Upper lobe of left lung (tissue), 6 donors: Measurements from ENCODE around the gene MAP2K6. TPM values are rescaled to one million over a fixed set of nuclear protein-coding genes. Genes with fewer than 3 reads are reported as not detected.
A peak's percentile ranks its signal among the peaks of the same experiment; 100 is the strongest.

Source experiments
- ATAC-seq, 2 donors: fragments of 200-7000 bp; cut with Tn5 transposase; one replicate each; pipeline ENCODE4 v1.9.1; 2022; ENCODE audit warnings: mild to moderate bottlenecking in 2 of 2, moderate library complexity in 2 of 2; ENCODE audit not compliant: low FRiP score in 2 of 2
- DNase-seq, 2 donors: peaks; one replicate each; pipeline ENCODE4 v3.0.0-alpha.2; 2019 to 2020
- H3K27ac ChIP-seq, 4 donors: fragments of 200-600 bp; sonication (generic); one replicate each; pipeline ENCODE4 v1.5.1; 2016 to 2019
- H3K27me3 ChIP-seq, 4 donors: fragments of 200-600 bp; sonication (generic); one replicate each; pipeline ENCODE4 v1.5.1; 2017 to 2019
- H3K36me3 ChIP-seq, 4 donors: fragments of 200-600 bp; sonication (generic); one replicate each; pipeline ENCODE4 v1.5.1; 2016 to 2019
- H3K4me1 ChIP-seq, 4 donors: fragments of 200-600 bp; sonication (generic); one replicate each; pipeline ENCODE4 v1.5.1; 2018 to 2019
- H3K4me3 ChIP-seq, 4 donors: fragments of 200-600 bp; sonication (generic); one replicate each; pipeline ENCODE4 v1.5.1; 2017 to 2019; ENCODE audit warnings: mild to moderate bottlenecking in 2 of 4, moderate library complexity in 1 of 4
- H3K9me3 ChIP-seq, 4 donors: fragments of 200-600 bp; sonication (generic); one replicate each; pipeline ENCODE4 v1.5.1; 2018 to 2019
- EP300 ChIP-seq, 4 donors: sonication (generic); formaldehyde crosslinking; IDR thresholded peaks; one replicate each; pipeline ENCODE4 v1.5.1; 2017; ENCODE audit warnings: antibody characterized with exemption in 4 of 4, control low read depth in 2 of 4
- POLR2A ChIP-seq, 4 donors: fragments of 450-650 bp; IDR thresholded peaks; one replicate each; pipeline ENCODE4 v1.5.1; 2016 to 2017; ENCODE audit warnings: antibody characterized with exemption in 4 of 4, mild to moderate bottlenecking in 2 of 4
- POLR2AphosphoS5 ChIP-seq, 2 donors: sonication (generic); formaldehyde crosslinking; IDR thresholded peaks; one replicate each; pipeline ENCODE4 v1.5.1; 2017; ENCODE audit warnings: antibody characterized with exemption in 2 of 2
- WGBS, 2 donors: methylation state at CpG; one replicate each; pipeline ENCODE4 v1.1.5; 2017 to 2018; 5-methylcytosine and 5-hydroxymethylcytosine counted together
- total RNA-seq, 6 donors: library from RNA; depleted of rRNA in 4 of 6; stranded (reverse); fragments of >200 nt in 4 of 6; gene quantifications; one replicate each; pipeline versions ENCODE4 v1.1.0 to v1.2.1, GENCODE V29; 2016 to 2021
- TF ChIP-seq, protein P1 (sequence below), 6 experiments: fragments of 450-650 bp in 4 of 6; fragments of 200-600 bp in 2 of 6; sonication (generic) in 2 of 6; IDR thresholded peaks; one replicate each; pipeline ENCODE4 v1.5.1; 2016 to 2019; ENCODE audit warnings: antibody characterized with exemption in 6 of 6
- donor health status: DM: no; HTN: no; CAD: no; lungs with moderate emphysema.
- donor health status: DM: no; HTN: yes; CAD: no; lungs with severe emphysema.

The MAP2K6 gene
- total RNA-seq, 6 donors from 2014 or later, result 0.33 to 16.8 (median 5.9) TPM

DNA sequence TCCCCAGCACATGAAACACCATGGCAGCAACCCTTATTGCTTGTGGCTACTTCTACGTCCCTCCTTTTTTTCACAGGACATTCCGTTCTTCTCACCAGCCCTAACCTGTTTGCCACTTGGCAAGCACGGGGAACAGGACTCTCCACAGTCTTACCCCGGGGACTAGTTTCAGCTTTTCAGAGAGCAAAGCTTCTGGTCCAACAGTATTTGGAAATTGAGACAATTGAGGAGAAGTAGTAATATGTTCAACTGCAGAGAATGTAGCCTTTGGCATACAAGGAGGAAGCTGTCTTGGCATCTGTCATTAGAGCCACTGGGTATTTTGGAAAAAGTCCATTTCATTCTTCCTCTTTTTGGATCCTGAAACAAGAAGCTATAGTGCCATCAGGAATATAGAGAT lies 65.7 kb downstream of the MAP2K6 start:
- DNase-seq (no peak), ATAC-seq (no peak)
- Histone ChIP-seq H3K36me3 (no peaks in the 10 kb centered on the region), H3K4me3 (no peak overlapping the region), H3K27ac (no peak overlapping the region), H3K4me1 (peaks cover 0 to 2% (median under 1%) of the 10 kb centered on the region in 4 donors), H3K9me3 (no peaks in the 10 kb centered on the region), H3K27me3 (no peaks in the 10 kb centered on the region)
- WGBS, 2 donors, result 89 to 91% methylated on average over 4 of the region's 4 CpGs
- TF ChIP-seq POLR2AphosphoS5 (IDR thresholded peaks at IDR 0.05) (no peak), POLR2A (IDR thresholded peaks at IDR 0.05) (no peak), EP300 (IDR thresholded peaks at IDR 0.05) (no peak)
- TF ChIP-seq, protein P1, sequence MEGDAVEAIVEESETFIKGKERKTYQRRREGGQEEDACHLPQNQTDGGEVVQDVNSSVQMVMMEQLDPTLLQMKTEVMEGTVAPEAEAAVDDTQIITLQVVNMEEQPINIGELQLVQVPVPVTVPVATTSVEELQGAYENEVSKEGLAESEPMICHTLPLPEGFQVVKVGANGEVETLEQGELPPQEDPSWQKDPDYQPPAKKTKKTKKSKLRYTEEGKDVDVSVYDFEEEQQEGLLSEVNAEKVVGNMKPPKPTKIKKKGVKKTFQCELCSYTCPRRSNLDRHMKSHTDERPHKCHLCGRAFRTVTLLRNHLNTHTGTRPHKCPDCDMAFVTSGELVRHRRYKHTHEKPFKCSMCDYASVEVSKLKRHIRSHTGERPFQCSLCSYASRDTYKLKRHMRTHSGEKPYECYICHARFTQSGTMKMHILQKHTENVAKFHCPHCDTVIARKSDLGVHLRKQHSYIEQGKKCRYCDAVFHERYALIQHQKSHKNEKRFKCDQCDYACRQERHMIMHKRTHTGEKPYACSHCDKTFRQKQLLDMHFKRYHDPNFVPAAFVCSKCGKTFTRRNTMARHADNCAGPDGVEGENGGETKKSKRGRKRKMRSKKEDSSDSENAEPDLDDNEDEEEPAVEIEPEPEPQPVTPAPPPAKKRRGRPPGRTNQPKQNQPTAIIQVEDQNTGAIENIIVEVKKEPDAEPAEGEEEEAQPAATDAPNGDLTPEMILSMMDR (IDR thresholded peaks at IDR 0.05), result no peak

DNA sequence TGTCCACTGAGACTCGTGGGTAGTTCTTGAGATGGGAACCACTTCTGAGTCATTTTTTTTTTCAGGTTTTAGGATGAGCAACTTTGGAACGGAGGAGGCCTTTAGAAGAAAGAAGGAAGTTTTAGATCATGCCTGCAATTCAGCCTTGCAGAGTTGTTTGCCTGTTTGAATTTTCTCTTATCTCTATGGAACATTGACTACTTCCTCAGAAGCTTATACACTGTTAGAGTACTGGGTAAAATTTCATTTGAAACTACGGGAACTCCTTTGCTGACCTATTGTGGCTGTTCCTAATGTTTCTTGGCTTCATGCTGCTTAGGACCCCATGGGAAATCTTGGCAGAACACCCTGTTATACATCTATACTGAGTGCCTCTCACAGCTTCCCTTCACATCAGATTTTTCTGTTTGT lies 70.8 kb downstream of the MAP2K6 start:
- H3K4me3 ChIP-seq, result peak overlapping the region in 1 of 4 donors; percentile 5
- peak in 1 of 2 donors; percentile 61 for ATAC-seq
- no peak for DNase-seq
- no peaks in the 10 kb centered on the region for H3K27me3 ChIP-seq
- H3K4me1 ChIP-seq, result peaks cover 0 to 5% (median 2%) of the 10 kb centered on the region in 4 donors
- no peaks in the 10 kb centered on the region for H3K9me3 ChIP-seq
- H3K36me3 ChIP-seq, result no peaks in the 10 kb centered on the region
- WGBS, 2 donors, result 49 to 52% methylated on average over 3 of the region's 3 CpGs
- H3K27ac ChIP-seq, result no peak overlapping the region
- TF ChIP-seq, protein P1 (IDR thresholded peaks at IDR 0.05), result no peak

DNA sequence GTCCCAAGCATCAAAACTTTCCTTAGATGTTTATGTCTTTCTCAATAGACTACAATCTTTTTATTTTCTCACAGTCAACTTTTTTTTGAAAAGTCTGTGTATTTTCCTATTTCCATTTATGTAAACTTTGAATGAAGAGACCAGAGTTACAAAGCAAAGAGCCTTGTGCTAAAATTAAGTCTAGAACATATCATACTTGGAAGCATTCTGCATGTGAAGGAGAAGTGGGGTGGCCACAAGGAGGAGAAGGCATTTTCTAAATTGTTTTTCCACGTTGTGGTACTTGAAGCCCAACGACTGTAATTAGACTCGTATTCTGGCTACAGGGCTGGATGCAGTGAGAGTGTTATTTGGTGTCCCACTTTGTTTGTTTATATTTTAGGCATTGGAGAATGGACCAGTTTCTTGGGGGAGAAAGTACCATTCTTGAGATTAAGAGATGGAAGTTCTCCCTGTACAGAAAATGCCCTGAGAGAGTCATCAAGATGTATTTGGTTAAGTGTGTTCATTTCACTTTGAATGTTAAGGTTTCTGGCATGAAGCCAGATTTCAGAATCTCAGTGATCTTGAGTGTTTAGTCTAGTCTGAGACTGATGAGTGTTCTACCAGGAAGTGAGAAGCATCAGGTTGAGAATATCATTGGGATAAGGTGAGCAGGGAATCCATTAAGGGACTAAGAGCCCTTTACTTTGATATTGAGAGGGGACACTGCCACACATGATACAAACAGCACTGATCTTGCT lies 71.6 kb downstream of the MAP2K6 start:
- no peak overlapping the region for H3K27ac ChIP-seq
- H3K4me1 ChIP-seq, result peaks cover 0 to 5% (median 2%) of the 10 kb centered on the region in 4 donors
- H3K4me3 ChIP-seq, result no peak overlapping the region
- H3K36me3 ChIP-seq, result no peaks in the 10 kb centered on the region
- H3K27me3 ChIP-seq, result no peaks in the 10 kb centered on the region
- H3K9me3 ChIP-seq, result no peaks in the 10 kb centered on the region
- no peak for DNase-seq
- ATAC-seq, result no peak
- 20 to 59% methylated on average over 3 of the region's 3 CpGs for WGBS, 2 donors
- TF ChIP-seq POLR2AphosphoS5 (IDR thresholded peaks at IDR 0.05) (no peak), POLR2A (IDR thresholded peaks at IDR 0.05) (no peak), EP300 (IDR thresholded peaks at IDR 0.05) (no peak)
- TF ChIP-seq, protein P1 (IDR thresholded peaks at IDR 0.05), result no peak

DNA sequence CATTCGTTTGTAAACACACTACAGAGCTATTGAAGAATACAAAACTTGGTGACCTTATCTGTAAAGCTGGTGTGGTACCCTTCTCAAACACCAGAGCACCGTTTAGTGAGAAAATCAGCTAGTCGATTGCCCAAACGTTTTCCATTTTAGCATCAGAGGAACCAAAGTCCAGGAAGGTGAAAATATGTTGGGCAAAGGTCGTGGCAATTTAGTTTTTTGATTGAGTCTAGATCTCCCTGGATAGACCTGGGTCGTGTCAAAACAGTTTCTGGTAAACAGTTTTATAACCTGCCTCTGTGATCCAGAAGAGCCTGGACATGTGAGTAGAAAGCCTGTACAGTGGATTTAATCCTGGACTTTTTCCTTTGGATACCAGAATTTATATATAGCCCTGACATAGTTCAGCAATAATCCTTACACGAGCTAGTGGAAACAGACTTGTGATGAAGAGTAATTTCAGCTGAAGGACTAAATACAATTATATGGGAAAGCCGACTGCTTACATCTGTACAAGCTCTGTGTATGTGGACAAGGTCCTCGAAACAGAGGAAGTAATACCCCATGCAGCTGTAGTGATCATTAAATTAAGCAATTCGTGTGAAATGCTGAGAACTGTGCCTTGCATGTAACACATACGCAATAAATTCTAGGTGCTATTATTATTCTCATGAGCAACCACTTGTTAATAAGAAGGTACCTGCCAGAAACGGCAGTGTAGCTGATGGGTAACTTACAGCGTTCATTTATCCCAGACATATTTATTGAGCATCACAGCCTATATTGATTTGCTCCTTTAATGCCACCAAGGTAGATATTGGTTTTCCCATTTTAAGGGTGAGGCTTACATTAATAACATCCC lies 72.5 kb downstream of the MAP2K6 start:
- Histone ChIP-seq H3K4me3 (no peak overlapping the region), H3K27ac (no peak overlapping the region), H3K36me3 (no peaks in the 10 kb centered on the region), H3K9me3 (no peaks in the 10 kb centered on the region), H3K4me1 (peaks cover 0 to 5% (median 2%) of the 10 kb centered on the region in 4 donors), H3K27me3 (no peaks in the 10 kb centered on the region)
- TF ChIP-seq POLR2A (IDR thresholded peaks at IDR 0.05) (no peak), POLR2AphosphoS5 (IDR thresholded peaks at IDR 0.05) (no peak), EP300 (IDR thresholded peaks at IDR 0.05) (no peak)
- TF ChIP-seq, protein P1 (IDR thresholded peaks at IDR 0.05), result no peak
- 86 to 89% methylated on average over 13 of the region's 13 CpGs for WGBS, 2 donors
- no peak for DNase-seq
- no peak for ATAC-seq
